OCI-LY7 (cell line): ENCODE results near the gene AGBL3. TPM values are rescaled to one million over a fixed set of nuclear protein-coding genes. Genes with fewer than 3 reads are reported as not detected.

Experiments
- BruUV-seq: library from RNA; stranded (reverse); fragments of 400-500 nt; replicated peaks from 2 replicates; lab custom pipeline; 2021; lab: Mats Ljungman, UMichigan
- CTCF ChIA-PET: fragments of 300-600 bp; sonication (Branson Sonifier 250); formaldehyde crosslinking; loops from one replicate; lab custom pipeline; 2022; ENCODE audit warnings: antibody characterized with exemption; ENCODE audit not compliant: unreplicated experiment; lab: Charles Lee
- POLR2A ChIA-PET: fragments of 300-600 bp; sonication (Branson Sonifier 250); formaldehyde crosslinking; loops from one replicate; lab custom pipeline; 2022; ENCODE audit warnings: antibody characterized with exemption; lab: Charles Lee
- DNase-seq: peaks from one replicate; pipeline ENCODE4 v3.0.0-alpha.2; 2015; ENCODE audit warnings: low spot score
- H2AFZ ChIP-seq: fragments of 200-600 bp; sonication (generic), shearing (Covaris generic); 2 replicates; pipeline ENCODE4 v1.6.1; 2014; ENCODE audit warnings: mild to moderate bottlenecking, antibody characterized with exemption, low read length, moderate library complexity
- H3K27ac ChIP-seq: fragments of 200-600 bp; sonication (generic); 2 replicates; pipeline ENCODE4 v1.5.1; 2014; ENCODE audit warnings: mixed run types, low read depth, mild to moderate bottlenecking, moderate library complexity, low read length, inconsistent platforms; ENCODE audit not compliant: poor library complexity, severe bottlenecking
- H3K36me3 ChIP-seq: fragments of 200-600 bp; sonication (generic); 2 replicates; pipeline ENCODE4 v1.6.1; 2014; ENCODE audit warnings: mild to moderate bottlenecking, antibody characterized with exemption, low read length, moderate library complexity, mixed read lengths; ENCODE audit not compliant: insufficient read depth
- H3K4me1 ChIP-seq: fragments of 200-600 bp; sonication (generic); 2 replicates; pipeline ENCODE4 v1.5.1; 2014; ENCODE audit warnings: mild to moderate bottlenecking, low read length; ENCODE audit not compliant: insufficient read depth, poor library complexity, severe bottlenecking
- H3K4me2 ChIP-seq: fragments of 200-600 bp; sonication (generic); 2 replicates; pipeline ENCODE4 v1.6.1; 2014; ENCODE audit warnings: mild to moderate bottlenecking, low read length
- H3K4me3 ChIP-seq: fragments of 200-600 bp; sonication (generic); 2 replicates; pipeline ENCODE4 v1.5.1; 2014; ENCODE audit warnings: mild to moderate bottlenecking, low read depth, low read length; ENCODE audit not compliant: poor library complexity, severe bottlenecking
- H3K79me2 ChIP-seq: fragments of 200-600 bp; sonication (generic); 2 replicates; pipeline ENCODE4 v1.6.1; 2016; ENCODE audit warnings: low read depth, mild to moderate bottlenecking, low read length, moderate library complexity, mixed read lengths; ENCODE audit not compliant: insufficient read depth
- H3K9me2 ChIP-seq: fragments of 200-600 bp; sonication (generic); 2 replicates; pipeline ENCODE4 v1.6.1; 2016; ENCODE audit warnings: mild to moderate bottlenecking, low read length, mixed read lengths; ENCODE audit not compliant: insufficient read depth
- H3K9me3 ChIP-seq: fragments of 200-600 bp; sonication (generic); 2 replicates; pipeline ENCODE4 v1.6.1; 2014; ENCODE audit warnings: mild to moderate bottlenecking, mixed run types, low read length, mixed read lengths
- H4K20me1 ChIP-seq: fragments of 200-600 bp; sonication (generic); 2 replicates; pipeline ENCODE4 v1.6.1; 2014; ENCODE audit warnings: mild to moderate bottlenecking, antibody characterized with exemption, low read length, moderate library complexity, mixed read lengths; ENCODE audit not compliant: insufficient read depth
- EZH2phosphoT487 ChIP-seq: fragments of 200-600 bp; sonication (generic); IDR thresholded peaks from 2 replicates; pipeline ENCODE4 v1.6.1; 2018; ENCODE audit warnings: low read depth, borderline replicate concordance, mild to moderate bottlenecking, mixed run types, antibody characterized with exemption, low read length, moderate library complexity, mixed read lengths
- intact Hi-C: fragments of 100-400 bp; cut with micrococcal nuclease; formaldehyde crosslinking; loops from one replicate; pipeline ENCODE4 v1.10.0; 2022; ENCODE audit not compliant: unreplicated experiment
- total RNA-seq, 2 experiments: library from RNA; depleted of rRNA in 1 of 2; stranded (reverse); fragments of >200 nt in 1 of 2; shearing (Covaris generic) in 1 of 2; gene quantifications; 2 replicates each; pipeline ENCODE4 v1.2.3, GENCODE V29; 2014 to 2022
- TF ChIP-seq, protein P1 (sequence below): fragments of 200-600 bp; sonication (generic); conservative IDR thresholded peaks from 2 replicates; pipeline ENCODE4 v1.5.1; 2014; ENCODE audit warnings: mild to moderate bottlenecking, antibody characterized with exemption, low read length, moderate library complexity, mixed read lengths

Gene AGBL3
- total RNA-seq, 2 experiments from 2014 or later, result 3.5 to 4.9 TPM

DNA sequence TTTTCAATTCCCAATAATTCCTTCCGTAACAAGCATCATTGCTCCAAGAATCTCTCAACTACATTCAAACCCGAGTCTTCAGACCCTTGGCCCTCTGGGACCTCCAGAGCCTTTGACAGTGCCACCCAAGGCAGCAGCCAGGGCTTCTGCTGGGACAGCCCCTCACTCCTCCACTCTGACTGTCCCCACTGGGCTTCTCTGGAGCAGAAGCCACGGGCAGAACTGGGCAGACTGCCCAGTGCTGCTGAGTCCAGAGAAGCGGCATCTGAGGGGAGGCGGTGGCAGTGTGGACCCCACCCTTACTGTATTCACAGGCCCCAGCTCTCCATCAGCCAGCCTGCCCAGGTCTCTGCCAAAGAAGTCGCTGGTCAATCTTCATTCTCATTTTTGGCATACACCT is 175.4 kb downstream of the AGBL3 start:
- POLR2A ChIA-PET, result interaction anchor here (0.6 to 2.9 kb wide), 5 partner anchors 9 to 1920 kb away, joined by 3 to 34 read pairs (median 4); partner anchors contain the start of genes CYREN and TMEM140
- intact Hi-C loops, result loop anchor here (2.0 kb wide), 1 partner anchor 815 kb away; the partner anchor contains the start of gene MTPN
- no peak for DNase-seq
- no peaks in the 10 kb centered on the region for H3K9me2 ChIP-seq
- no peaks in the 10 kb centered on the region for H3K79me2 ChIP-seq
- peak overlapping the region; percentile 48; the same call in 1 of the 2 replicates for H2AFZ ChIP-seq
- H3K4me1 ChIP-seq, result peaks cover 25% of the 10 kb centered on the region
- TF ChIP-seq, protein P1, sequence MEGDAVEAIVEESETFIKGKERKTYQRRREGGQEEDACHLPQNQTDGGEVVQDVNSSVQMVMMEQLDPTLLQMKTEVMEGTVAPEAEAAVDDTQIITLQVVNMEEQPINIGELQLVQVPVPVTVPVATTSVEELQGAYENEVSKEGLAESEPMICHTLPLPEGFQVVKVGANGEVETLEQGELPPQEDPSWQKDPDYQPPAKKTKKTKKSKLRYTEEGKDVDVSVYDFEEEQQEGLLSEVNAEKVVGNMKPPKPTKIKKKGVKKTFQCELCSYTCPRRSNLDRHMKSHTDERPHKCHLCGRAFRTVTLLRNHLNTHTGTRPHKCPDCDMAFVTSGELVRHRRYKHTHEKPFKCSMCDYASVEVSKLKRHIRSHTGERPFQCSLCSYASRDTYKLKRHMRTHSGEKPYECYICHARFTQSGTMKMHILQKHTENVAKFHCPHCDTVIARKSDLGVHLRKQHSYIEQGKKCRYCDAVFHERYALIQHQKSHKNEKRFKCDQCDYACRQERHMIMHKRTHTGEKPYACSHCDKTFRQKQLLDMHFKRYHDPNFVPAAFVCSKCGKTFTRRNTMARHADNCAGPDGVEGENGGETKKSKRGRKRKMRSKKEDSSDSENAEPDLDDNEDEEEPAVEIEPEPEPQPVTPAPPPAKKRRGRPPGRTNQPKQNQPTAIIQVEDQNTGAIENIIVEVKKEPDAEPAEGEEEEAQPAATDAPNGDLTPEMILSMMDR, result no peak
- TF ChIP-seq EZH2phosphoT487, result no peak
- BruUV-seq, result no TSS peak
- no peaks in the 10 kb centered on the region for H4K20me1 ChIP-seq
- peaks cover 77% of the 10 kb centered on the region for H3K36me3 ChIP-seq
- H3K9me3 ChIP-seq, result peaks cover 35% of the 10 kb centered on the region
- H3K4me3 ChIP-seq, result no peak overlapping the region
- CTCF ChIA-PET, result interaction anchor here (0.9 kb wide), 1 partner anchor 8 kb away, joined by 6 read pairs; no protein-coding TSS in a partner anchor
- H3K27ac ChIP-seq, result peak overlapping the region; percentile 64
- 0 out of 2 replicates have a peak overlapping the region, but pooled peaks have one; percentile 51 for H3K4me2 ChIP-seq

- no peak overlapping the region for H2AFZ ChIP-seq
- CTCF ChIA-PET, result no interaction called here
- POLR2A ChIA-PET, result interaction anchor here (0.6 kb wide), 1 partner anchor 9 kb away, joined by 4 read pairs; no protein-coding TSS in a partner anchor
- H3K4me3 ChIP-seq, result no peak overlapping the region
- no peaks in the 10 kb centered on the region for H4K20me1 ChIP-seq
- peaks cover 85% of the 10 kb centered on the region for H3K36me3 ChIP-seq
- no TSS peak for BruUV-seq
- DNase-seq, result peak; percentile 23
- peaks cover 25% of the 10 kb centered on the region for H3K4me1 ChIP-seq
- H3K27ac ChIP-seq, result no peak overlapping the region
- H3K79me2 ChIP-seq, result no peaks in the 10 kb centered on the region
- H3K9me3 ChIP-seq, result peaks cover 29% of the 10 kb centered on the region
- H3K9me2 ChIP-seq, result no peaks in the 10 kb centered on the region
- H3K4me2 ChIP-seq, result no peak overlapping the region
- intact Hi-C loops, result no loop called here
- TF ChIP-seq EZH2phosphoT487, result no peak
- TF ChIP-seq, protein P1, result no peak
These were observed 176.2 kb downstream of the AGBL3 start for GRCh38 chr7:135162382-135163001.
